LNCaP clone FGC (cell line): Measurements from ENCODE around the gene KIF26A.

Experiments used
- DNase-seq: peaks from one replicate; pipeline ENCODE4 v3.0.0-alpha.2; 2011; ENCODE audit warnings: low read depth
- H3K4me3 ChIP-seq: 2 replicates; pipeline ENCODE4 v1.5.1; 2011; ENCODE audit warnings: mild to moderate bottlenecking, low read depth, low read length, control low read depth
- CTCF ChIP-seq: IDR thresholded peaks from 2 replicates; pipeline ENCODE4 v1.5.1; 2012; ENCODE audit warnings: mild to moderate bottlenecking; ENCODE audit not compliant: control insufficient read depth, insufficient read depth; ENCODE audit errors: extremely low read depth

Gene KIF26A

GRCh38 chr14:104155513-104155912, 17.1 kb downstream of the KIF26A start:
- DNase-seq = no peak
- H3K4me3 ChIP-seq = no peak overlapping the region
- TF ChIP-seq CTCF = no peak

- TF ChIP-seq CTCF = no peak
- no peak overlapping the region for H3K4me3 ChIP-seq
- no peak for DNase-seq
These were observed 17.8 kb downstream of the KIF26A start for GRCh38 chr14:104156142-104156541.

- H3K4me3 ChIP-seq = no peak overlapping the region
- no peak for DNase-seq
- TF ChIP-seq CTCF = peak; percentile 40
These were observed 18.9 kb downstream of the KIF26A start for GRCh38 chr14:104157016-104157928.

- H3K4me3 ChIP-seq = no peak overlapping the region
- no peak for DNase-seq
- no peak for TF ChIP-seq CTCF
These were observed 20.7 kb downstream of the KIF26A start for GRCh38 chr14:104158827-104159798.

GRCh38 chr14:104159990-104160389, 21.6 kb downstream of the KIF26A start:
- no peak for DNase-seq
- H3K4me3 ChIP-seq = no peak overlapping the region
- TF ChIP-seq CTCF = no peak

GRCh38 chr14:104161602-104162367, 23.4 kb downstream of the KIF26A start:
- DNase-seq = no peak
- no peak for TF ChIP-seq CTCF

More at GRCh38 chr14:104161602-104162367, 23.4 kb downstream of the KIF26A start:
- no peak overlapping the region for H3K4me3 ChIP-seq
